HG03342 (cell line): ENCODE data around the gene SLC37A1.

ENCODE experiments used
- ATAC-seq: cut with Tn5 transposase; IDR thresholded peaks from one replicate; pipeline ENCODE4 v1.9.1; 2021; ENCODE audit warnings: mild to moderate bottlenecking, moderate library complexity; ENCODE audit not compliant: unreplicated experiment

The SLC37A1 gene

DNA sequence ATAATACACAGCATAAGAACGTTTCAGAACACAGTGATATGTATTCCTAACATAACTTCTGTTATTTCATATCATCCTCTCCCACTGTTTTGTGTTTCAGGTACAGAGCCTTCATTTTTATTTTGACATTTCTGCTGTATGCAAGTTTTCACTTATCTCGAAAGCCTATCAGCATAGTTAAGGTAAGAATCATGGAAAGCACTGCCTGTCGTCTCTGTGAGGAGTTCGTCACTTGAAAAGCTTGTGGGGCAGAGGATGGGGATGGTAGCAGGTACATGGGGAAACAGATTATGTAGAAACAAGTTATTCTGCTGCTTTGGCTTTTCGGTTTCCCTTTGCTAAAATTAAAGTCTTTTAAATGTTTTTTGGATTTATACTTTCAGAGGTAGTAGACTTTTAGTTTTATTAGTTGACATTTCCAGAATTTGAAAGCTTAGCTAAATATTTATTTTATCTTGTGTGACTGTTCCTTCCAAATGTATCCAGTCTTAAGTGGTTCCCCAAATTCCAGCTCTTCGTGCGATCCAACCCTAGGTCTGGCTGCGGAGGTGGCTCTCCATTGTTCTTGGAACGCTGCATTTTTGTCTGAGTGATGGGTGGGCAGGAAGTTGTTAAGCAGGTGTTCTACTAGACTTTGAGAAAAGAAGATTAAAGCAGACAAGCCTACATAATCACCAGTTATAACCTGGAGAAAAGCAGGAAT is 12.2 kb downstream of the SLC37A1 start:
- ATAC-seq = no peak

DNA sequence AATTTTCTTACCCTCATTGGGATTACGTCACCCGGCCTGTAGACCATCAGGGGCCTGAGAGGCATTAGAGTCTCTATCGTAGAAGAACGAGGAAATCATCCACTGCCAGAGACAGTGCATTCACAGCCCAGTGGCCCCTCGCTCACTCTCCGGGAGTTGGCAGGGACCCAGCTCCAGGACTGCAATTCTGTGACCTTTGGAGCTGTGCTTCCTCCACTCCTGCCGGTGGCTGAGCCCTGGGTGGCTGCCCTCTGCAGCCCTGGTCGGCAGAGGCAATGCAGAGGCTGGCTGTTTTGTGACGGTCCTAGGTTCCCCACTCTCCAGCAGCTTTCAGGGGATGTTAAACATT is 12.7 kb downstream of the SLC37A1 start:
- no peak for ATAC-seq

DNA sequence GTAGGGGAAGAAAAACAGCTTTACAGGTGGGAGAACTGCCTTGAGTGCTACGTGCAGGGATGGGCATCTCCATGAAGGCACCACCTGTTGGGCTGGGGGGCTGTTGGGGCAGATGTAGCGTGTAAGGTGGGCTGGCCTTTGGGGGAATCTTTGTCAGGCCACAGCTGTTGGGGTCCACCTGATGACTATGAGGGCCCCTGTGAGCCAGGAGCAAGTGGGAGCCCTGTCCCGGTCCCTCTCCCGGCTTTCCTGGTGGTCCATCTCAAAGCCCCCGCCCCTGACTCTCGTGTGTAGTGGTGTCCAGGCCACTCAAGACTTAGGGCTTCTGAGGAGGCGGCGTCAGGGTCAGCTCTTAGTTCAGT is 13.5 kb downstream of the SLC37A1 start:
- no peak for ATAC-seq

DNA sequence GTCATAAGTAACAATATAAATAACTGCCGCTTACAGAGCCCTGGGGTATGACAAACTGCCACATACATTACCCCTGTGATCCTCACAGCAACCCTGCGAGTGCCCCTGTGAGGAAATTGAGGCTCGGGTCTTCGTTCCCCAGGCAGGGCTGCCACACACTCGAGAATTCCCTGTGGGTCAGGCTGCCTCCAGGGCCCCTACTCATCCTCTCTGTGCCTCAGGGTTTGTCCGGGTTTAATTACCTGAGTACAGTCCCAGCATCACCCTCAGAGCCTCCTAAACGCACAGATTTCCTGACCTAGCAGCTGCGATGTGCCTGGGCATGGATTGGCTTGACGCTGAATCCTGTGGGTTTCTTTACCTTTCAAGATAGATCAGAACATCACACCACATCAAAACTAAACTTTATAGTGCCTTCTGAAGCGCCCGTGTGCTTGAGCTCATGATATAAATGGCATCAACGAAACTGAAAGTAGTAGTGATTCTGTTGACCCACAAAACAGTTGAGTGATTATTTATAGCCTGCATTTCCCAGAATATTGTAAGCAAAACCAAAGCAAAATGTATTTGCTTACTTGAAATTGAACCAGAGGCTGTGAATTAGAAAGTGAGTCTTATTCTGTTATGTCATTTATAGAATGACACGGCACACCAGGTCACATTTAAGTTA is 14.0 kb downstream of the SLC37A1 start:
- no peak for ATAC-seq

DNA sequence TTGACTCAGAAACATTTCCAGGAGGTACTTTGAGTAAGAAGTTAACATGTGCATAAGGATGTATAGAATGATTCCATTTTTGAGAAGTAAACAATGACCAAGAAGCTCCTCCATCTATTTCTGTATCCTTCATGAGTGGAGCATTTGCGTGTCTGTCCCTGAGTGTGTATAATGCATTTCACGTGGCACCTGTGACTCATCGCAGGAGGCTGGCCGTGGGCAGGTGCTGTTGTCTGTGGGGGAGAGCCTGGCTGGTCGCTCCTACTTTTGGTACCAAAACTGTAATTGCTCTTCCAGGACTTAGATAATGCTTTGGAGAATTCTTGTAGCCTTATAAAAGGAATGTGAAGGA is 16.5 kb downstream of the SLC37A1 start:
- ATAC-seq = no peak

DNA sequence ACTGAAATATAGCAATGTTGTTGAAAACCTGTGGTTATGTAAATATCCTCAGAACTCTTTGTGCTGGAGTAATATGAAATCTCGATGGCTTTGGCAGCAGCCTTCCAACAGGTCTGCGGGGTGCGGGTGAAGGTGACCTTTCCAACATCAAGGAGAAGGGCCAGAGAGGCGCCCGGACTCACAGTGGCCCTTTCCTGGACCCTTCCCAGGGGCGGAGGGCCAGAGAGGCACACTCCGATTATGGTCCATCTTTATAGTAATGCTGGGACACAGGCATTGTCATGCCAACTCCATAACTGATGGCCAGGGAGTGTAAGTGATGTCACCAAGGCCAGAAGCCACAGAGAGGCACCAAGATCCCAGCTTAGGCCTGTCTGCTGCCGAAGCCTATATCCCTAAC is 18.1 kb downstream of the SLC37A1 start:
- no peak for ATAC-seq

DNA sequence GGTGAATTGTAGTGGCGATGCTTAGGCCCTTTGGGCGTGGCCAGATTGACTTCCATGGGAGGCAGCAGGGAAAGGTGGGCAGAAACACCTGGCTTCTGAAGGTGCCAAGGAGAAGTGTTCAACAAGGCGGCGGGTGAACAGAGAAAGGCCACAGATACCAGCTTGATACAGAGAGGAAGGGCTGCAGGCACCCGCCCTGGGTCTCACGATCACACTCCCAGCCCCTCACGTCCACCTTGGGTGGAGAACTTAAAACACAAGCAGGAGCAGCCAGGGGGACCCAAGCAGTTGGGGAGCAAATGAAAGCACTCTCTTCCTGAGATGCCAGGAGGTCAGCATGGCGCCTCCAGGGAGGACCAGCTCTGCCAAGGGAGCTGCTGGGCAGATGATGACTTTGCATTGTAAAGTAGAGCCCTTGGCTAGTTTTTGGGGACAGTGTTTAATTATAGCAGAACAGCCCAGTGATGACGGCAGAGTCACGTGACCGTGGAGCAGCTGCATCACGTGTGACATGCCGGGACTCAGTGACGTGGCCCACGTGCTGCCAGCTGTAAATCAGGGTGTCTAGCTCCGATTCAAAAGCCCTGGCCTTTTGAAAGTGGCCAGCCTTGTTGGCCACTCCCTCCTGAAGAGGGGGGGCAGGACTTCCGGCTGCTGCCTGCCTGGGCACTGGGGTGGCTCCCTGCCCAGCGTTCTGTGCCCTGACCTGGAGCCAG is 19.0 kb downstream of the SLC37A1 start:
- ATAC-seq = no peak

DNA sequence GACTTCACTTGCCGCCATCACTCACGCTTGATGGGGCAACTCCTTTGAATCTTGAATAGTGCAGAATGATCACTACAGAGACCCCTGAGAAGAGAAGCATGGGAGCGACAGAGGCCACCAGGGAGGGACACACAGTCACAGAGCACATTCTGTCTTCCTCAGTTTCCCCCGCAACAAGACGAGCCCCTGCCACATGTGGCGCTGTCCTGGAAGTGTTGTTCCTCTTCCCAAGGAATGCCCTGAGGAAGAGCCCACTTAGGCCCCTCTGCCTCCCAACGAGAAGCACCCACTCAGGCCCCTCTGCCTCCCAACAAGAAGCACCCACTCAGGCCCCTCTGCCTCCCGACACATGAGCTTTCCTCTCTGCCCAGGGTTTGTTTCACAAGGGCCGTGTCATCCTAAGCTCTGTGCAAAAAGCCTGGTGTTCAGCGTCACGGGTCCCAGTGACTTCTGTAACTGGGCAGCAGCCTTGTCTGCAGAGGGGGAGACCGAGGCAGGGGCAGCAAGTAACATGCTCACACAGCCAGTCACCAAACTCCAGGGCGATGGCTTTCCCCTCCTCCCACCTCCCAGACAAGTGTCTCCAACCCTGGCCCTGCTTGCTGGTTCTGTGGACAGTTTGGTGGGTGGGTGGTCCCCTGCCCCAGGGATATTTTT is 19.8 kb downstream of the SLC37A1 start:
- ATAC-seq = no peak

DNA sequence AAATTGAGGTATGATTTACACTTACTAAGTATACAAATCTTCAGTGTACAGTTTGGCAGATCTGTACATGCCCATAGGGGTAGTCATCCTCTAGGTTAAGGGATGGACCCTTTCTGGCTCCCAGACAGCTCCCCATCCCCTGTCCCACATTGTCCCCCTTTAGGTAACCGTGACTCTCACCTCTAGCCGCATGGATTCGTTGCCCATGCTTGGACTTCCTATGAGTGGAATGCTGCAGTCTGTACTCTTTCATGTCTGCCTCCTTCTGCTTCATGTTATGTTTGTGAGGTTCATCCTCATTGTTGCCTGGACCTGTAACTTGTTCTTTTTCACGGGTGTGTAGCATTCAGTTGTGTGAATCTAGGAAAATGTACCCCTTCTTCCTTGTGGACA is 20.3 kb downstream of the SLC37A1 start:
- ATAC-seq = no peak

DNA sequence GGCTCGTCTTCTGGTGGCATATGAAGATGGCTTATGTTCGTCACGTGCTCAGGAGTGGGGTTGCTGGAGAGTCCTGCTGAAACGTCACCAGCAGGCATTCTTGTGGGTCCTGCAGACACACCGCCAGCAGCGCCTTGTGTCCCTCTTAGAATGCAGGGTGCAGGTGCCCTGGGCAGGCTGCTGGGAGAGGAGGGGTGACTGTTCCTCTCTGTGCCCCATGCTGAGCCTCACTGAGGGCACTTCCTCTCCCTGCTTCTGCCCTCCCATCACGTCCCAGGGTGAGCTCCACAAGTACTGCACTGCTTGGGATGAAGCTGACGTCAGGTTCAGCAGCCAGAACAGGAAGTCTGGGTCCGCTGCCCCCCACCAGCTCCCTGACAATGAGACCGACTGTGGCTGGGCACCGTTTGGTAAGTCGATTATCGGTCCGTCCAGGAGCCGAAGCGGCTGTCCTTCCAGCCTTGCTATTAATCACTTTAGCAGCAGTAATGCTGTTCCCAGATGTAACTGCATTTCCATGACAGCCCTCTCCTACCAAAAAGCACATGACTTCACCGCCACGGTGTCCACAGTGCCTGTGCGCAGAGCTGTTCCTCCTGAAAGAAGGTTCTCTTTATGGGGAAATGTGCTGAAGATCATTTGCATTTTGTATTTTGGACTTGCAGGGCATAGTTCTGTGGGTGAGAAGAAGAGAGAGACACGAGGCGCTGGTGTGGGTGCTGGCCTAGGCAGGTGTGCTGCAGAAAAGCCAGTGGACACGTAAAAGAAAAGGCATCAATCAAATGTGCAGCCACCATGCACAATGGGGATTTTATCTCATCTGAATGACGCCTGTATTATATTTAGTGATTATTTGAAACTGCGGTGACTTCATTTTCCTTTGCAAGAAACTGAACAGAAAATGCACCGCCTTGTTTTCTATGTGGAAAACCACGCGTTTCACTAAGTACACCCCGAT is 21.0 kb downstream of the SLC37A1 start:
- peak; percentile 13 for ATAC-seq

DNA sequence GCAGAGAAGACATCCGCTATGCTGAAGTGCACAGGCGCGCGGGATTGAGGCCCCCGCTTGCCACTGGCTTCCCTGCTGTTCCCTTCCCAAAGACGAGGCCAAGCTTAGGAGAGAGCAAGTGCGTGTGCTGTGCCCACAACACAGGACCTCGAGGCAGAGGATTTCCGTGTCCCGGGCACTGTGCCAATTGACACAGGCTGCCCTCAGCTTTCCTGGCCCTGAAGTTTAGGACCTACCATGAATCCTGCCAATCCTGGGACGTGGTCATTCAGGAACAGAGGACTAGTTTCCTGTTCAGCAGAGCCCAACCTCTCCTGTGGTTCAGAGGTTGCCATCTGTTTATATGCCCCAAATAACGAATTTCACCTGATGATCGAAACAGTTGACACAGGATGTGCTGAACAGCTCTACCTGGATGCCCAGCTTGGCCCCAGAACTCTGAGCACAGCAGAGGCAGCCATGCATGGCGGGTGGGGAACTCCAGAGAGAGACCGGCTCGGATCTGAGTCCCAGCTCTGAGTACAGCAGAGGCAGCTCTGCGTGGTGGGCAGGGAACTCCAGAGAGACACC is 22.0 kb downstream of the SLC37A1 start:
- ATAC-seq = peak; percentile 62

DNA sequence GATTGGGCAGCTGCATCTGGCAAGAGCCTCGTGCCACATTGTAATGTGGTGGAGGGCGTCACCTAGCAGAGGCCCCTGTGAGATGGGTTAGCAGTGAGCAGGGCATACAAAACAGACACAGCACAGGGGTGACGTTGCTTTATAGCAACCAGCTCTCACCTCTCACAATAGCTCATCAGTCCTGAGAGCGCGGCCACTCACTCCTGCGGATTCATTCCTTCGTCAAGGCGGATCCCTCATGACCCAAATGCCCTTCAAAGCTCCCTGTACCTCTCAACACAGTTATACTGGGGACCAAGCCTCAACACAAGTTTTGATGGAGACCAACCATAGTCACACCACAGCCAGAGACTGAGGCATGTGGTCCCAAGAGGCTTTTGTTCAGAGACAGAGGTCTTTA is 22.9 kb downstream of the SLC37A1 start:
- ATAC-seq = no peak

DNA sequence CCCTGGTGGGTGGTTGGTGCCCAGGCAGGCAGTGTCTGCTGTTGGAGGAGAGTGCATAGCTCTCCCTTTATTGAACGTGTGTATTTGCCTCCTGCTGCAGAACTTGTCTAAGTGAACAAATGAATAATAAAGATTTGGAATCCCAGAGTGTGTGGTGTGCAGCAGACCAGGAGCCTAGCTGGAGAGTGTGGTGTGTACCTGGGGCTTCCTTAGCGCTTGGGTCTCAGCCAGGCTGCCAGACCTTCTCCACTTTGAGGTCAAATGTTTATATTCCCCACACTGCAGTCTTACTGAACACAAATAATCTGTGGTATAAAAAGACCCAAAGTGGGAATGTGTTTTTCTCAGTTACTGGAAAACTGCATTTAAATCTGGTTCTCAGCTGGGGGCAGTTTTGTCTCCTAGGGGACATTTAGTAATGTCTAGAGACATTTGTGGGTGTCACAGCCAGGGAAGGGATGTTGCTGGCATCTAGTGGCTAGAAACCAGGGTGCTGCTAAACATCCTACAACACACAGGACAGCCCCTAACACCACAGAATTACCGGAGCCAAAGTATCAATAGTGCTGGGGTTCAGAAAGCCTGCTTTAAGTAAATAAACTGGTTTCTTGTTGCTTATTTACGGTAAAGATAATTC is 23.6 kb downstream of the SLC37A1 start:
- no peak for ATAC-seq

DNA sequence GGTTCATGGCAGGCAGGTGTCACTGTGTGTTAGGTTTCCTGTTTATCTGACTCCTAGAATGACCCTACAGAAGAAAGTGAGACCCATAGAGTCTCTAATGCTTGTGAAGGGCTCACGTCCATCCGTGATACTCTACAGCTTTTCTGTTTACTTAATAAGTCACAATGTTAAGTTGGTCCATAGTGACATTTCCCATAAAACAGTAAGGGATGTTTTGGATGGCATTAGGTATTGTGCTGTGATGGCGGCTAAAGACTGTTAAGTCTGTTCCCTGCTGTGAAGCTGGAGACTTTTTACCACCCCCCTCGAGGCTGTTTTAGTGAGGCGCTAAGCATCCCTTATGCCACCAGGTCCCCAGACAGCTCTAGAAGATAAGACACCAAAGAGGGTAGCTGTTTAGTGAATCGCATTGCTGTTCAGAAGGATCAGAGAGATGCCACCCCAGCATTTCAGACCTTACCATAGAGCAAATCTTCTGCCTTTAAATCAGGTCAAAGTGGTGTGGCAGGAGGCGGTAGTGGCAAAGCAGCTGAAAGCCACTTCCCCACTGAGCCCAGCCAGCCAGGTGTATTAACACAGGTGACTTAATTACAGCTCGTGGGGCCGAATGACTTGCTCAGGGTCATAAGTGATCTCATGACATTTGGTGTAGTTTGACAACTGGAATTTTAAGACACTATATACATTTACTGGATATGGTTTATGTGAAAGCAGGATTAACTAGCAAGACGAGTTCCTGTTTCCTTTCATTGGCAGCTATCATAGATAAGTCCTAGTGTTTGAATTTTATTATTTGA is 25.0 kb downstream of the SLC37A1 start:
- no peak for ATAC-seq

DNA sequence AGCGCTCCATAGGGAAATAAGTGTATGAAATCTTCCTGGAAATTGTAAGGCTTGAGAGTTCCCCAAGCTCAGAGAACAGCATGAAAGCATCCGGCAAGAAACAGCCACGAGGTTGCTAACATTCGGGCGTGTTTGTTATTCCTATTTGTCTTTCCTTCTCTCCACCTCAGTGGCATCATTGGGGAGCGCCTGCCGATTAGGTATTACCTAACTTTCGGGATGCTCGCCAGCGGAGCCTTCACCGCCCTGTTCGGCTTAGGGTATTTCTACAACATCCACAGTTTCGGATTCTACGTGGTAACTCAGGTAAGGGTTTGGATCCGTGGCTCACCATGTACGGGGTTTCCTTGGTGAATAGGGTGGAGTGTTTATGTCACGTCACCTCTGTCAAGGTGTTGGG is 25.7 kb downstream of the SLC37A1 start:
- ATAC-seq = no peak

DNA sequence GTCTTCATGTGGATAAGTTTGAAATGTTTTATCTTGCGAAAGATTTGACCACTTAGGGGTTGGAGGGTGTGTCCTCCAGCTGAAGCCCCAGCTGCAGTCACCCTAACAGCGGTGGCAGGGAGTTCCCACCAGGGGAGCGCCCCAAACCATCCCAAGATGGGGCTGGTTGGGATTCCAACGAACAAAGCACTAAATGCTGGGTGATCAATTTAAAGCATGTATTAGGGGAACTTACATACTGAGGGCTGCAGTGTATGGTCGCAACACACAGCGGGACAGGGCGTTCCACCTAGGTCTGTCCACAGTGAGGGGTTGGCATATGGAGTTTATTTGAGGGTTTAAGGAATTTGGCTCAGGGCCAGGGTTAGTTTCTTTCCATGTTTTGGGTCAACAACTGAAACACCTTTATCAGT is 26.3 kb downstream of the SLC37A1 start:
- no peak for ATAC-seq

DNA sequence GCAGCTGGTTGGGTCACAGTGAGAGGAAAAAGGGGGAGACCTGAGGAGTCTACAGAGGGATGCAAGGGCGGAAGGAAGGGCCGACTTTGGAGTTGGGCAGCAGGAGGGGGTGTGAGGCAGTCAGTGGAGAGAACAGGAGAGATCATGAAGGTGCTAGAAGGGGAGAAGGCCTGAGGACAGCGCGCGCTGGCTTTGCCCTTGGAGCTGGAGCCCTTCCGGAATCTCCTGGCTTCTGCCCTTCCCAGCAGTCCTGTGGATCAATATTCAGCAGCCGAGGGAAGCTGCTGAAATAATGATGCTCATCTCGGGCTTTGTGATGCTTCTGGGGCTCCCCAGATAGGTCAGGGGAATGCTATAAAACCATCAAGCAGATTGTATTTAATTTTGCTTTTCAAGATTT is 26.7 kb downstream of the SLC37A1 start:
- no peak for ATAC-seq

DNA sequence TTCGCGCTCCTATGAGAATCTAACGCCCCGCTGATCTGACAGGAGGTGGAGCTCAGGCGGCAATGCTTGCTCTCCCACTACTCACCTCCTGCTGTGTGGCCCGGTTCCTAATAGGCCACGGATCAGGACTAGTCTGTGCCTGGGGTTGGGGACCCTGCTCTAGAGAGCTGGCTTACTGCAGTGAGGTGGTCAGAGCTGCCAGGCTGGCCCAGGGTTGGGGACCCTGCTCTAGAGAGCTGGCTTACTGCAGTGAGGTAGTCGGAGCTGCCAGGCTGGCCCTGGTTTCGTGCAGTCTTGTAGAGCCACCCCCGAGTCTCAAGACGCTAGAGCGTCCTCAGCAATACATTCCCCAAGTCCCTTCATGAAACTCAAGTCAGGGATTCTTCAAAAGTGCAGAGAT is 27.5 kb downstream of the SLC37A1 start:
- ATAC-seq = no peak

DNA sequence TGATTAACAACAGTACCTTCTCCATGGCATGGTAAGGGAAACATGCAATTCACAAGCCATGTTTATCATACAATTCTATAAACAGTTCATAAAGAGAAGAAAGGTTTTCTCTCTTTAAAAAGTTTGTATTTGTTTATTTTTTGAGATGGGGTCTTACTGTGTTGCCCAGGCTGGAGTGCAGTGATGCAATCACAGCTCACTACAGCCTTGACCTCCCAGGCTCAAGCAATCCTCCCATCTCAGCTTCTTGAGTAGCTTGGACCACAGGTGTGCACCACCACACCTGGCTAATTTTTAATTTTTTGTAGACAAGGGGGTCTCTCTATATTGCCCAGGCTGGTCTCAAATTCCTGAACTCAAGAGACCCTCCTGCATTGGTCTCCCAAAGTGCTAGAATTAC is 28.0 kb downstream of the SLC37A1 start:
- no peak for ATAC-seq
